ENCODE results near the gene LNPEP. TPM values are rescaled to one million over a fixed set of nuclear protein-coding genes. Genes with fewer than 3 reads are reported as not detected.

The LNPEP gene
- total RNA-seq = 74.5 TPM

DNA sequence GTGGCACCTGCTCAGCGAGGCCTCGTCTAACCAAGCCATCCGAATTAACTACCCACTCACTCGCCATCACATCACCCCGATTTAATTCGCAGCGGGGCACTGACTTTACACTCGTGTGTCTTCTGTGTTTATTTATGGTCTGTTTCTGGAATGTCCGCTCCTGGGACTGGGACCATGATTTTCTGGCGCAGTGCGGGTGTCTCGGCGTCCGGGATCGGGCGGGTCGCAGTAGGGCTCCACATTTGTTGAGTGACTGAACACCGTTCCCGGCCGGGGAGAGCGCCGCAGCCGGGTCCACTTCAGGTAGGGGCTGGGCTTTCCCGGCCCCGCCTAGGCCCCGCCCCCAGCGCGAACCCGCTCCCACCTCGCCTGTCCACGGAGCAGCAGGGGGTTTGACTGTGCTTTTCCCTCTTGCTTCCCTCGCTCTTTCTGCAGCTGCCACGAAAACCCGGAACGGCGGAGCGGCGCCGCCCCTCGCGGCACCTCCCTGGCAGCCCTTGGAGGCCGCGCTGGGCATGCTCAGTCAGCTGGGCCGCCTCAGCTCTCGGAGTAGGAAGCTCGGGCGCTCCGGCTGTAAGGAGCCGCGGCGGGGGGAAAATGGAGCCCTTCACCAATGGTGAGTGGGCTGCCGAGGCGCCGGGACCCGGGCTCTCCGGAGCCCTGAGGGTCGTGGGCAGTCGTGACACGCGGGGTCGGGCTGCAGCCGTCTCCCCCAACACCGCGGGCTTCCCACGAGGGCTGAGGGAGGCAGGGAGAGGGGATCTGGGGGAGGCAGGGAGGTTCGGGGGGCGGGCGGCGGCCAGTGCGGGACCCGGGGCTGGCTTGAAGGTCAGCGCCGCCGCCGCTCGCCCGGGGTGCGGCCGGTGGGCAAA, at the start of gene LNPEP:
Gene LNPEP (plus strand): TSS at position 522 of the 872 bp plus-strand sequence. CDS start 76 bp downstream, at position 598.

Small RNA genes within 50 kb of the gene (small RNA-seq; reads per million reads assigned to genes)
- not detected for gene RF00019 (ENCODE audit: low replicate concordance)

Other genes starting within 250 kb of the LNPEP start
- 25.0 TPM for gene ERAP1, start 128.1 kb upstream of the LNPEP start, total RNA-seq
- 6.6 TPM for gene ERAP2, start 59.6 kb upstream of the LNPEP start, total RNA-seq
- 5.9 TPM for gene LIX1, start 206.5 kb downstream of the LNPEP start, total RNA-seq
- 29.1 TPM for gene RIOK2, start 247.2 kb downstream of the LNPEP start, total RNA-seq